GM10248 (cell line): Measurements from ENCODE around the gene ADAMTS15.

Experiments used
- CTCF ChIA-PET: fragments of 300-600 bp; sonication (Branson Sonifier 250); formaldehyde crosslinking; extraction: SDS; loops from one replicate; lab custom pipeline; 2021; ENCODE audit warnings: antibody characterized with exemption; lab: Yijun Ruan, JAX
- POLR2A ChIA-PET: fragments of 350-650 bp; sonication (Branson Sonifier 250); formaldehyde crosslinking; extraction: SDS; loops from one replicate; lab custom pipeline; 2020; ENCODE audit warnings: antibody characterized with exemption; lab: Yijun Ruan, JAX
- DNase-seq: peaks from one replicate; pipeline ENCODE4 v3.0.0; 2012; ENCODE audit errors: extremely low spot score
- TF ChIP-seq, protein P1 (sequence below): IDR thresholded peaks from 2 replicates; pipeline ENCODE4 v1.5.1; 2012; ENCODE audit warnings: mild to moderate bottlenecking, low read depth; ENCODE audit errors: extremely low read depth, missing control alignments, control extremely low read depth

The ADAMTS15 gene

DNA sequence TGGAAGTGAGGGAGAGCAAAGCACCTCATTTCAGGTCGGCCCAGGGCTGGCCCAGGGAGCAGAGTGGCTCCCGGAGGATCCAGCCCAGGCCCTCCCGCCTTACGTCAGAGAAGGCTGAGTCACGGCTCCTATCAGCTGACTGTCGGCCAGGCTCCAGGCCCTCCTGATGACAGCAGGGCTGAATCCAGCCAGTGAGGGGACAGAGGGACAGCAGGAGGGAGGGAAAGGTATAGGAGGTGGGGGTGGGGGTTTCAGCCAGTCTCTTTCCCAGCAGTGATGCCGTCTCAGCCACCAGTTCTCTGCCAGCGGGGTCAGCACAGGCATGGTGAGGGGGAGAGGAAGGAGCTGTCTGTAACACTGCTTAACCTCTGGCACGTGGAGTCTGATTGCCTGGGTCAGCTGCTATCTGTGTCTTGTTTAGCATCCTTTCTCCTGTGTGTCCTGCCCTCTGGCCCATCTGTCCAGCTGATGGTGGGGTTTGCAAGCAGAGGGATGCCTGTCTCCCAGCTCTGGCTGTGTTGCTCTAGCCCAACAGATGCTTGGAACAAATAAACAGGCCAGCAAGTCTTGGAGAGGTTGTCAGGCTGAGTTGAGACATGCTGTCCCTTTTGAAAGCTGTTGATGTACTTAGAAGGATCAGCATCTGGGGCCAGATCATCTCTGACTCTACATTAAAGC is 74.0 kb downstream of the ADAMTS15 start:
- POLR2A ChIA-PET = no interaction called here

DNA sequence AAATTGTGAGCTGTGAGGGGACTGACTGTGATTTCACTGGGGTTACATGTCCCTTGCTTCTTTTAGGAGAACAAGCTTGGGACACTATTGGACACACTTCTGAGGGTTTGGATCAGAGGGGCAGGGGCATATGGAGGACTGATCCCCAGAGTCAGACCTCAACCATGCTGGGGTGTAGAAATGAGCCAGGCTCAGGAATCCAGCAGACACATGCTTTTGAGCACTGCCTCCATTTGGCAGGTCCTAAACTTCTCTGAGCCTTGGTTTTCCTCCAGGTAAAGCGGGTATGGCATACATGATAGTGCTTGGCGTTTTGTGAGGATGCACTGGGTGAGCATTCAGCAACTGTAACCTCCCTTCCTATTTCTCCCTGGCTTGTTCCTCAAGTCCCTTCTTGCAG is 74.7 kb downstream of the ADAMTS15 start:
- CTCF ChIA-PET = no interaction called here
- TF ChIP-seq, protein P1, sequence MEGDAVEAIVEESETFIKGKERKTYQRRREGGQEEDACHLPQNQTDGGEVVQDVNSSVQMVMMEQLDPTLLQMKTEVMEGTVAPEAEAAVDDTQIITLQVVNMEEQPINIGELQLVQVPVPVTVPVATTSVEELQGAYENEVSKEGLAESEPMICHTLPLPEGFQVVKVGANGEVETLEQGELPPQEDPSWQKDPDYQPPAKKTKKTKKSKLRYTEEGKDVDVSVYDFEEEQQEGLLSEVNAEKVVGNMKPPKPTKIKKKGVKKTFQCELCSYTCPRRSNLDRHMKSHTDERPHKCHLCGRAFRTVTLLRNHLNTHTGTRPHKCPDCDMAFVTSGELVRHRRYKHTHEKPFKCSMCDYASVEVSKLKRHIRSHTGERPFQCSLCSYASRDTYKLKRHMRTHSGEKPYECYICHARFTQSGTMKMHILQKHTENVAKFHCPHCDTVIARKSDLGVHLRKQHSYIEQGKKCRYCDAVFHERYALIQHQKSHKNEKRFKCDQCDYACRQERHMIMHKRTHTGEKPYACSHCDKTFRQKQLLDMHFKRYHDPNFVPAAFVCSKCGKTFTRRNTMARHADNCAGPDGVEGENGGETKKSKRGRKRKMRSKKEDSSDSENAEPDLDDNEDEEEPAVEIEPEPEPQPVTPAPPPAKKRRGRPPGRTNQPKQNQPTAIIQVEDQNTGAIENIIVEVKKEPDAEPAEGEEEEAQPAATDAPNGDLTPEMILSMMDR = no peak
- DNase-seq = no peak
- POLR2A ChIA-PET = no interaction called here

More for the DNA sequence above, 74.0 kb downstream of the ADAMTS15 start:
- TF ChIP-seq, protein P1 = no peak
- DNase-seq = no peak
- CTCF ChIA-PET = no interaction called here

DNA sequence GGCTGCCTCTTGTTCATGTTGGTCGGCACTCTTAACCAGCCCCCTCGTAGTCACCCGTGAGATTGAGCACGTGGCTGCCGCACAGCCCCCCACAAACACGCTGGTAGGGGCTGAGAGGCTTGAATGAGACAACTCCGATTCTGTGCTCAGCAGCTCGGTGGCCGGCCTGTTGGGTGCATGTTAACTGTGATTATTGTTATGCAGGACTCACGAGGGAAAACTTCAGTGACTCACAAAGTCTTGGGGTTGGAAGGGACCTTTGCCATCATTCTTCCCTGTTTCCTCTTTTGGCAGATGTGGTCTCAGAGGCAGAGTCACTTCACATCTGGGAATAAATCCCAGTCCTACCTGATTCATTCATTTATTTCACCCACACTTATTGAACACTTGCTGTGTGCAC is 75.2 kb downstream of the ADAMTS15 start:
- ChIA-PET POLR2A (no interaction called here), CTCF (no interaction called here)
- DNase-seq = no peak
- TF ChIP-seq, protein P1 = no peak

DNA sequence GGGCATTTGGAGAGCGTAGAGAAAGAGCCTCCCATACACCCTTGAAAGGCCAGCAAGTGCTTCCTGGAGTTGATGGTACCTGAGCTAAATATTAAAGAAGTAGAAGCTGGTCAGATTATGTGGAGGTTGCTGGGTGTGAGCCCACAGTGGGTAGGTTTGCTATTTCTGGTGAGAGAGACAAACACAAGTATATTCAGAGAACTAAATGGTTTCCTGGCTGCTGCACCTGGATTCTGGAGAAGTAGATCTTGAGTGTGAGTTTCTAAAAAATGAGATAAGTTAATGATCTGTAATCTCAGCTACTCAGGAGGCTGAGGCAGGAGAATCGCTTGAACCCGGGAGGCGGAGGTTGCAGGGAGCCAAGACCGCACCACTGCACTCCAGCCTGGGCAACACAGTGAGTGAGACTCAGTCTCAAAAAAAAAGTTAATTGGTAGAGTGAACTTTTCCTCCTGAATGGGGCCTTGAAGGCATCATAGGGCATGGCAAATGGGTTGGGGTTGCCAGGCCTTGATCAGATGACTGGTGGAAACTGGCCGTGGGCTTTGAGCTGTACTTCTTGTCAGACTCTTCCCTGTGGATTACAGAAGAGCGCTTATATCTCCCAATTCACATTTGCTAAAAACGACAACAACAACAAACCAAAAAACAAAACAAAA is 75.8 kb downstream of the ADAMTS15 start:
- ChIA-PET CTCF (no interaction called here), POLR2A (no interaction called here)
- TF ChIP-seq, protein P1 = no peak
- no peak for DNase-seq

DNA sequence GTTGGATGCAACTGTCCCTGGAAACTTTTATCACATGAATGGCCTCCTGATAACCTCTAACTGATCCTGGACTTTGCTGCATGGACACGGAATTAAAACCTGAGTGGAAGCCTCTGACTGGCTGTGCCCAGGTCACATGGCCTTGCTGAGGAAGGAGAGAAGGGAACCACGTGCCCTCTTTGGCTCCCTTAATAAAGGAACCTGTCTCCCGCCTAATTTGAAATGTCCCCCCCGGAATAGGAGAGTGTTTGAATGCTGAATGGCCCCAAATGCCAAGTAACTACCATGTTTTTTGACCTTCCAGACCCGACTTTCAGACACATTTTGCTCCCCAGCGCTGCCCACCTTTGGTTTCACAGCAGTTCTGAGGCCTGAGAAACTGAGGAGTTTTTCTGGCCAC is 76.9 kb downstream of the ADAMTS15 start:
- no peak for DNase-seq
- TF ChIP-seq, protein P1 = no peak
- POLR2A ChIA-PET = no interaction called here
- CTCF ChIA-PET = no interaction called here
